ENCODE measurements around the gene NEK9. TPM values are rescaled to one million over a fixed set of nuclear protein-coding genes. Genes with fewer than 3 reads are reported as not detected.

NEK9 gene
- polyA plus RNA-seq, 1 experiment: 82.3 TPM

- no peak overlapping the region for H3K27ac ChIP-seq (ENCODE audit: low read depth, low read length)
- H3K9me3 ChIP-seq (ENCODE audit: control insufficient read depth, insufficient read depth, low read length): no peaks in the 10 kb centered on the region
- no peak overlapping the region for H3K4me3 ChIP-seq (ENCODE audit: low read depth, low read length)
- H3K27me3 ChIP-seq (ENCODE audit: control insufficient read depth, insufficient read depth, low read length): no peaks in the 10 kb centered on the region
- no peak for DNase-seq (ENCODE audit: low read depth, low spot score)
- ChIA-PET POLR2A (interaction anchor here (0.7 kb wide), 1 partner anchor 152 kb away, joined by 4 read pairs; no protein-coding TSS in a partner anchor), CTCF (no interaction called here)
- no peak for TF ChIP-seq CTCF (IDR thresholded peaks at IDR 0.05; ENCODE audit: low read depth, low read length)
Measured at GRCh38 chr14:75163677-75164076, 36.8 kb upstream of the NEK9 start.

- H3K9me3 ChIP-seq (ENCODE audit: control insufficient read depth, insufficient read depth, low read length): no peaks in the 10 kb centered on the region
- DNase-seq (ENCODE audit: low read depth, low spot score): no peak
- POLR2A ChIA-PET: no interaction called here
- H3K4me3 ChIP-seq (ENCODE audit: low read depth, low read length): no peak overlapping the region
- no peaks in the 10 kb centered on the region for H3K27me3 ChIP-seq (ENCODE audit: control insufficient read depth, insufficient read depth, low read length)
- CTCF ChIA-PET: no interaction called here
- no peak overlapping the region for H3K27ac ChIP-seq (ENCODE audit: low read depth, low read length)
- no peak for TF ChIP-seq CTCF (IDR thresholded peaks at IDR 0.05; ENCODE audit: low read depth, low read length)
Measured at GRCh38 chr14:75162631-75163030, 35.8 kb upstream of the NEK9 start.

- ChIA-PET CTCF (no interaction called here), POLR2A (no interaction called here)
- no peak for DNase-seq (ENCODE audit: low read depth, low spot score)
- TF ChIP-seq CTCF (IDR thresholded peaks at IDR 0.05; ENCODE audit: low read depth, low read length): no peak
- no peak overlapping the region for H3K27ac ChIP-seq (ENCODE audit: low read depth, low read length)
- H3K4me3 ChIP-seq (ENCODE audit: low read depth, low read length): no peak overlapping the region
- H3K9me3 ChIP-seq (ENCODE audit: control insufficient read depth, insufficient read depth, low read length): no peaks in the 10 kb centered on the region
- H3K27me3 ChIP-seq (ENCODE audit: control insufficient read depth, insufficient read depth, low read length): no peaks in the 10 kb centered on the region
Measured at GRCh38 chr14:75158843-75159614, 32.2 kb upstream of the NEK9 start.

- CTCF ChIA-PET: interaction anchor here (0.6 kb wide), 1 partner anchor 140 kb away, joined by 9 read pairs; no protein-coding TSS in a partner anchor
- Histone ChIP-seq H3K4me3 (ENCODE audit: low read depth, low read length) (no peak overlapping the region), H3K27ac (ENCODE audit: low read depth, low read length) (no peak overlapping the region), H3K9me3 (ENCODE audit: control insufficient read depth, insufficient read depth, low read length) (no peaks in the 10 kb centered on the region), H3K27me3 (ENCODE audit: control insufficient read depth, insufficient read depth, low read length) (no peaks in the 10 kb centered on the region)
- TF ChIP-seq CTCF (IDR thresholded peaks at IDR 0.05; ENCODE audit: low read depth, low read length): no peak
- DNase-seq (ENCODE audit: low read depth, low spot score): no peak
- POLR2A ChIA-PET: no interaction called here
Measured at GRCh38 chr14:75156901-75157300, 30.1 kb upstream of the NEK9 start.

GRCh38 chr14:75156111-75156510 is 29.3 kb upstream of the NEK9 start:
- CTCF ChIA-PET: interaction anchor here (0.7 to 0.9 kb wide), 2 partner anchors 28 to 141 kb away, joined by 3 to 5 read pairs; no protein-coding TSS in a partner anchor
- Histone ChIP-seq H3K4me3 (ENCODE audit: low read depth, low read length) (no peak overlapping the region), H3K27ac (ENCODE audit: low read depth, low read length) (no peak overlapping the region), H3K9me3 (ENCODE audit: control insufficient read depth, insufficient read depth, low read length) (no peaks in the 10 kb centered on the region), H3K27me3 (ENCODE audit: control insufficient read depth, insufficient read depth, low read length) (no peaks in the 10 kb centered on the region)
- DNase-seq (ENCODE audit: low read depth, low spot score): no peak
- TF ChIP-seq CTCF (IDR thresholded peaks at IDR 0.05; ENCODE audit: low read depth, low read length): no peak
- POLR2A ChIA-PET: no interaction called here
